Panc1 (cell line): ENCODE measurements around the gene SERPINB1. TPM values are rescaled to one million over a fixed set of nuclear protein-coding genes. Genes with fewer than 3 reads are reported as not detected.

Experiments
- ATAC-seq: fragments of 200-7000 bp; cut with Tn5 transposase; 2 replicates; pipeline ENCODE4 v1.9.1; 2020; ENCODE audit warnings: mild to moderate bottlenecking, moderate library complexity
- BruUV-seq: library from RNA; stranded (reverse); fragments of 400-500 nt; replicated peaks from 2 replicates; lab custom pipeline; 2021; lab: Mats Ljungman, UMichigan
- CTCF ChIA-PET: fragments of 300-600 bp; sonication (Branson Sonifier 250); formaldehyde crosslinking; loops from one replicate; lab custom pipeline; 2022; ENCODE audit warnings: antibody characterized with exemption; lab: Charles Lee
- POLR2A ChIA-PET: fragments of 300-600 bp; sonication (Branson Sonifier 250); formaldehyde crosslinking; loops from one replicate; lab custom pipeline; 2022; ENCODE audit warnings: antibody characterized with exemption; lab: Charles Lee
- DNase-seq: peaks from one replicate; pipeline ENCODE4 v3.0.0-alpha.2; 2010; ENCODE audit warnings: low read depth, low spot score
- H3K27ac ChIP-seq: 2 replicates; pipeline ENCODE4 v1.5.1; 2011; ENCODE audit warnings: mild to moderate bottlenecking, low read length, inconsistent platforms
- H3K27me3 ChIP-seq: fragments of 200-500 bp; sonication (Bioruptor generic); 2 replicates; pipeline ENCODE4 v1.6.0; 2014; ENCODE audit warnings: low read length, inconsistent platforms; ENCODE audit not compliant: control insufficient read depth, insufficient read depth
- H3K36me3 ChIP-seq: fragments of 200-500 bp; sonication (Bioruptor generic); 2 replicates; pipeline ENCODE4 v1.5.1; 2014; ENCODE audit warnings: inconsistent platforms, mild to moderate bottlenecking, low read length, moderate library complexity; ENCODE audit not compliant: control insufficient read depth, insufficient read depth
- H3K4me1 ChIP-seq: 2 replicates; pipeline ENCODE4 v1.5.1; 2011; ENCODE audit warnings: inconsistent platforms, mild to moderate bottlenecking, low read length, moderate library complexity; ENCODE audit not compliant: control insufficient read depth, insufficient read depth
- H3K4me3 ChIP-seq, 2 experiments: 2 replicates each; pipeline ENCODE4 v1.5.1; 2011 to 2012; ENCODE audit warnings: low read depth in 2 of 2, low read length in 2 of 2, mild to moderate bottlenecking in 2 of 2, inconsistent platforms in 1 of 2, moderate library complexity in 1 of 2
- H3K9me3 ChIP-seq: fragments of 200-500 bp; sonication (Bioruptor generic); 2 replicates; pipeline ENCODE4 v1.5.1; 2014; ENCODE audit warnings: low read depth, mild to moderate bottlenecking, inconsistent platforms, low read length, moderate library complexity; ENCODE audit not compliant: control insufficient read depth, insufficient read depth
- POLR2AphosphoS5 ChIP-seq: IDR thresholded peaks from 2 replicates; pipeline ENCODE4 v1.6.1; 2012; ENCODE audit warnings: mild to moderate bottlenecking, low read depth, low read length, moderate library complexity
- REST ChIP-seq, 2 experiments: IDR thresholded peaks; 2 replicates each; pipeline ENCODE4 v1.6.1; 2011 to 2012; ENCODE audit warnings: low read depth in 2 of 2, control low read depth in 1 of 2, low read length in 1 of 2, mild to moderate bottlenecking in 1 of 2, moderate library complexity in 1 of 2; ENCODE audit not compliant: insufficient read depth in 1 of 2
- SIN3A ChIP-seq: IDR thresholded peaks from 2 replicates; pipeline ENCODE4 v1.6.1; 2012; ENCODE audit warnings: low read depth, mild to moderate bottlenecking, low read length, moderate library complexity, borderline replicate concordance; ENCODE audit not compliant: insufficient read depth
- TCF7L2 ChIP-seq: IDR thresholded peaks from 2 replicates; pipeline ENCODE4 v1.6.1; 2011; ENCODE audit warnings: mild to moderate bottlenecking, low read depth, low read length, inconsistent platforms
- in situ Hi-C: cut with HindIII; loops from 2 replicates; pipeline ENCODE4 v1.10.0; 2016; ENCODE audit warnings: low sequenced_read_pairs, low pct_unique_long_range_greater_than_20kb
- intact Hi-C: fragments of 100-400 bp; cut with micrococcal nuclease; formaldehyde crosslinking; loops from one replicate; pipeline ENCODE4 v1.10.0; 2022; ENCODE audit not compliant: unreplicated experiment
- total RNA-seq: library from RNA; stranded (reverse); gene quantifications from one replicate; pipeline ENCODE4 v1.2.1, GENCODE V29; 2021; ENCODE audit not compliant: unreplicated experiment
- TF ChIP-seq, protein P1 (sequence below): fragments of 450-650 bp; IDR thresholded peaks from 2 replicates; pipeline ENCODE4 v1.5.1; 2017; ENCODE audit warnings: mild to moderate bottlenecking

SERPINB1 gene
- total RNA-seq, 1 experiment from 2014 or later, result 40.8 TPM

- POLR2A ChIA-PET, result no interaction called here
- Histone ChIP-seq H3K9me3 (no peaks in the 10 kb centered on the region), H3K27me3 (no peaks in the 10 kb centered on the region), H3K27ac (no peak overlapping the region), H3K36me3 (no peaks in the 10 kb centered on the region), H3K4me1 (peaks cover 4% of the 10 kb centered on the region; the same call in 1 of the 2 replicates), H3K4me3 (no peak overlapping the region)
- CTCF ChIA-PET, result no interaction called here
- in situ Hi-C loops (no loop called here), intact Hi-C loops (no loop called here)
- ATAC-seq, result no peak
- TF ChIP-seq POLR2AphosphoS5 (no peak), REST (IDR thresholded peaks at IDR 0.05; ENCODE audit: insufficient read depth in 1 of 2, low read depth in 2 of 2, low read length in 1 of 2) (no peak), SIN3A (no peak), TCF7L2 (no peak)
- TF ChIP-seq, protein P1, sequence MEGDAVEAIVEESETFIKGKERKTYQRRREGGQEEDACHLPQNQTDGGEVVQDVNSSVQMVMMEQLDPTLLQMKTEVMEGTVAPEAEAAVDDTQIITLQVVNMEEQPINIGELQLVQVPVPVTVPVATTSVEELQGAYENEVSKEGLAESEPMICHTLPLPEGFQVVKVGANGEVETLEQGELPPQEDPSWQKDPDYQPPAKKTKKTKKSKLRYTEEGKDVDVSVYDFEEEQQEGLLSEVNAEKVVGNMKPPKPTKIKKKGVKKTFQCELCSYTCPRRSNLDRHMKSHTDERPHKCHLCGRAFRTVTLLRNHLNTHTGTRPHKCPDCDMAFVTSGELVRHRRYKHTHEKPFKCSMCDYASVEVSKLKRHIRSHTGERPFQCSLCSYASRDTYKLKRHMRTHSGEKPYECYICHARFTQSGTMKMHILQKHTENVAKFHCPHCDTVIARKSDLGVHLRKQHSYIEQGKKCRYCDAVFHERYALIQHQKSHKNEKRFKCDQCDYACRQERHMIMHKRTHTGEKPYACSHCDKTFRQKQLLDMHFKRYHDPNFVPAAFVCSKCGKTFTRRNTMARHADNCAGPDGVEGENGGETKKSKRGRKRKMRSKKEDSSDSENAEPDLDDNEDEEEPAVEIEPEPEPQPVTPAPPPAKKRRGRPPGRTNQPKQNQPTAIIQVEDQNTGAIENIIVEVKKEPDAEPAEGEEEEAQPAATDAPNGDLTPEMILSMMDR, result no peak
- DNase-seq, result no peak
- BruUV-seq, result no TSS peak
These were observed 40.9 kb downstream of the SERPINB1 start for GRCh38 chr6:2800552-2801316.

DNA sequence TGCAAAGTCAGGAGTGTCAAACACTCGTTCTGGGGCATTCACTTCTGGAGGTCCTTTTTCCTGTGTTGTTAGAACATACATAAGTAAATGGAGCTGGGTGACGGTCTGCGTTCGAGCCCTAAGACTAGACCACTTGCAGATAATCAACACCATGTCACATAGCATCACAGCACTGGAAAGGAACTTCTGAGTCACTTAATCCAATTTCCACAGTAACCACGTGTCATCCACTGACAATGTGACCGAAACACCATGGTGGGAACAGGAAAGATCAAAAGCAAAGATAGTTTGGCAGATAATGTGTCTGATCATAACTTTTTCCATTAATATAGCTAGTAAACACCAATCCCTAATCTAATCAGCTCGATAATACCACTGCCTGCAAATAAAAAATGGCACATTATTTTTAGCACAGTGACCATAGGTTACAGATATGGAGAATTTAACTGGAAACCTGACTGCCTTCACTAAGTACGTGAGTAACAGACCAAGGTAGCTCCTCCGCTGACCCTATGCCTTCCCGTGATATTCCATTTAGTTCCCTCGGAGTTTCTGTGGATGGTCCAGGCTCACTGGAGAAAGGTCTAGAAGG, 41.6 kb downstream of the SERPINB1 start:
- BruUV-seq, result no TSS peak
- TF ChIP-seq POLR2AphosphoS5 (no peak), SIN3A (no peak)
- Histone ChIP-seq H3K27ac (no peak overlapping the region), H3K27me3 (no peaks in the 10 kb centered on the region), H3K4me3 (no peak overlapping the region), H3K36me3 (no peaks in the 10 kb centered on the region), H3K9me3 (no peaks in the 10 kb centered on the region), H3K4me1 (peaks cover 4% of the 10 kb centered on the region; the same call in 1 of the 2 replicates)
- in situ Hi-C loops (no loop called here), intact Hi-C loops (no loop called here)
- POLR2A ChIA-PET, result no interaction called here
- CTCF ChIA-PET, result no interaction called here
- ATAC-seq (no peak), DNase-seq (no peak)
